Measurements from ENCODE around the gene OR6A2. TPM values are rescaled to one million over a fixed set of nuclear protein-coding genes. Genes with fewer than 3 reads are reported as not detected.

The OR6A2 gene
- total RNA-seq, 1 experiment from 2014 or later: 0.33 TPM

GRCh38 chr11:6745018-6745417 lies 54.5 kb downstream of the OR6A2 start:
- TF ChIP-seq CTCF (conservative IDR thresholded peaks at IDR 0.05): no peak
- Histone ChIP-seq H2AFZ (ENCODE audit: low read length) (no peak overlapping the region), H3K18ac (ENCODE audit: insufficient read length, low read depth, low read length) (no peak overlapping the region), H4K5ac (ENCODE audit: insufficient read length, low read depth, low read length) (no peak overlapping the region), H2BK20ac (ENCODE audit: low read depth, low read length, poor library complexity, severe bottlenecking) (no peak overlapping the region), H2AK5ac (ENCODE audit: insufficient read length, low read length) (no peak overlapping the region), H2BK120ac (ENCODE audit: low read depth, low read length, poor library complexity, severe bottlenecking) (no peak overlapping the region), H2BK15ac (ENCODE audit: low read depth, low read length) (no peak overlapping the region), H3T11ph (ENCODE audit: low read length) (no peak overlapping the region), H3K79me2 (ENCODE audit: insufficient read depth, low read length) (no peaks in the 10 kb centered on the region), H3K9me3 (ENCODE audit: control insufficient read depth, low read depth, low read length) (no peaks in the 10 kb centered on the region), H3K4me2 (ENCODE audit: insufficient read depth, insufficient read length, low read length) (no peak overlapping the region), H3K23ac (ENCODE audit: insufficient read length, low read depth, low read length) (no peak overlapping the region), H4K20me1 (ENCODE audit: control insufficient read depth, insufficient read depth, insufficient read length) (no peaks in the 10 kb centered on the region), H3K27ac (ENCODE audit: insufficient read length, low read depth, low read length) (no peak overlapping the region), H3K4me1 (ENCODE audit: insufficient read depth, low read length) (no peaks in the 10 kb centered on the region), H2BK12ac (ENCODE audit: insufficient read length, low read depth, low read length) (no peak overlapping the region), H3K9ac (ENCODE audit: extremely low read depth, insufficient read length, low read length) (no peak overlapping the region), H2BK5ac (ENCODE audit: insufficient read length, low read length) (no peak overlapping the region), H4K8ac (replicated peaks; ENCODE audit: insufficient read length, low read depth, low read length) (no peak overlapping the region), H4K91ac (ENCODE audit: insufficient read length, low read depth, low read length) (no peak overlapping the region), H3K23me2 (ENCODE audit: insufficient read length, low read depth, low read length, poor library complexity, severe bottlenecking) (no peaks in the 10 kb centered on the region), H3K4ac (ENCODE audit: low read depth, low read length) (no peak overlapping the region), H3K56ac (ENCODE audit: insufficient read length, low read depth, low read length) (no peak overlapping the region), H3K27me3 (ENCODE audit: insufficient read depth, low read length) (no peaks in the 10 kb centered on the region), H3K79me1 (ENCODE audit: insufficient read depth, low read depth, low read length, poor library complexity, severe bottlenecking) (no peaks in the 10 kb centered on the region), H3K14ac (ENCODE audit: insufficient read depth, low read length) (no peak overlapping the region)
- Mint-ChIP-seq H3K27me3 (ENCODE audit: low read depth) (no peaks in the 10 kb centered on the region), H3K27ac (no peak overlapping the region), H3K4me3 (no peak overlapping the region), H3K9me3 (no peaks in the 10 kb centered on the region; a peak in 1 of 5 replicates), H3K36me3 (ENCODE audit: insufficient read depth in 1 of 3, low read depth in 3 of 3) (no peaks in the 10 kb centered on the region), H3K4me1 (no peaks in the 10 kb centered on the region)
- no peak for DNase-seq
- no CpG with 5 or more reads among the region's 4 CpGs for WGBS (ENCODE audit: extremely low coverage, insufficient read length, low lambda C conversion rate)

All from H9 (cell line).